GM21529 (cell line): ENCODE results near the gene CNPPD1.

Experiments used
- ATAC-seq: cut with Tn5 transposase; IDR thresholded peaks from one replicate; pipeline ENCODE4 v1.9.1; 2021; ENCODE audit not compliant: unreplicated experiment

The CNPPD1 gene

GRCh38 chr2:219176818-219177551 lies at the start of gene CNPPD1:
CNPPD1 (minus strand) TSS chr2:219176925; CDS start chr2:219176828, 97 bp downstream.
- peak; percentile 71 for ATAC-seq

DNA sequence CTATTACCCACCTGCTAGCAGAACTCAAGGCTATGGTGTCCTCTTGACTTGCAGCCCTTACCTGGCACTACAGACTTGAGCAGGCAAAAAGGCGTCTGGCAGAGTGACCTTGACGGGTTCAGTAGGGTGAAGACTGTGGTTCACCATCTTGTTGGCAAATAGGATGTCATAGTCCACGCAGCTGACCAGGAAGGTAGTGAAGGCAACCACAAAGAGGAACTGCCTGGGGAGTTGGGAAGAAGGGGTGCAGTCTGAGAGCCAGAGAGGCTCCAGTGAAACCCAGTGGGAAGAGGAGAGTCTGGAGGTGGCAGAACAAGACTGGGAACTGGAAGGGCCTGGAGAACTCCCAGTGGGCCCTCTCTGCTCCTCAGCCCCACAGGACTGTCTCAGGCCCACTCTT lies 48.6 kb upstream of the CNPPD1 start:
- no peak for ATAC-seq

GRCh38 chr2:219223831-219224610 lies 47.3 kb upstream of the CNPPD1 start:
- no peak for ATAC-seq

DNA sequence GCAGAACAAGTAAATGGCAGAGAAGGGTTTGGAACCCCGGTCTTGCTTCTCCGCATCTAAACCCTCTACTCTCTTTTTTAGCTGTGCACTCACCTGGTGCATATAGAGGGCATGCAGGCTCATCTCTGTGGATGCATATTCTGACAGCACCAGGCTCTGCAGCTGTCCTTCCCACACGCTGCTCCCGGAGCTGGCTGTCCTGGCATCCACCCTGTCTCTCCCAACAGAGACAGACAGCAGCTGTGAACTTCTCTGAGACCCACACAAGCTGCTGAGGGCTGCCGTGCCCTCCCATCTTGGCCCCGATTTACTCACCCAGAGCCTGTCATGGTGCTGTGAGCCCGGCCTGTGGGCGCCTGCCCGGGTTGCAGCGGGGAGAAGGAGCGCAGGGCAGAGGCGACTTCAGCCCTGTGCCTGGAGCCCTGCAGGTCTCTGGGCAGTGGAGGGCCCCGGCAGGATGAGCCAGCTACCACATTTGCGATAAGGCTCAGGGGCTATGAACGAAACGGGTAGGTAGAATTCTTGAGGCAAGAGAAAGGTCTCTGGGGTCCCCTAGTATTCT lies 45.3 kb upstream of the CNPPD1 start:
- ATAC-seq: no peak

DNA sequence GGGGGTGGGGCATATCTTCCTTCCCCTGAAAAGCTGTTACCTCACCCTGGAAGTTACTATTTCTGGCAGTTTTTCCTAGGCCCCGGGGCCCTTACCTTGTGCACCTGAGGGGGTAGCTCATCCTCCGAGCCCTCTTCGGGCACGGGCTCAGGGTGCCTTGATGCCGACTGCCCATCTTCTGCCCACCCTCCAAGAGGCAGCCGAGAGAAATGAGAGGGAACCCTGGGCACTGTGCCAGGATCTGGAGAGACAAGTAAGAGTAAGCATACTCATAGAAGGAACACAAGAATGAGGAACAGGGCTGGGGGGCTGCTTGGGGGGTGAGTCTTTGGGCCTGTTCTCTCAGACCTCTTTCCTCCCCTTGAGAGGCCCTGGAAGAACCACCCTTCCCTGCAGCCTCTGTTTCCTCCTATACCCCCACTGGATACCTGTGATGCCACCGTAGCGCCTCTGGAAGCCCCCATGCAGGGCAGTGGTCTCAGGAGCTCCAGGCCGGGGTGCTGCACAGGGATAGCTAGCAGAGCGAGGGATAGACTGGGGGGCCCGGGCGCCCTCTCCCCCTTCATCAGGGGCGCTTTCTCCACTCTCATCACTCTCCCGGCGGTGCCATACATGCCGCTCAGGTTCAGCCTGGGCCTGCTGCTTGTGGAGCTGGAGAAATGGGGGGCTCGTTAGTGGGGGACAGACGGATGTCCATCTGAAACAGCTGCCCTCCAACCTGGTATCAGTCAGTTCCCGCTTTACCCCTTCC lies 44.1 kb upstream of the CNPPD1 start:
- ATAC-seq: no peak

- ATAC-seq: no peak
Measured at GRCh38 chr2:219219784-219220532, 43.2 kb upstream of the CNPPD1 start.

GRCh38 chr2:219218732-219219701 lies 42.3 kb upstream of the CNPPD1 start, which contains the start of gene ABCB6:
ABCB6 (minus strand) TSS chr2:219218958; CDS start chr2:219218673, 285 bp downstream.
- peak; percentile 79 for ATAC-seq

- peak; percentile 36 for ATAC-seq
Measured at GRCh38 chr2:219218217-219218731, 41.5 kb upstream of the CNPPD1 start.

GRCh38 chr2:219216535-219216915 lies 39.8 kb upstream of the CNPPD1 start:
- no peak for ATAC-seq

GRCh38 chr2:219215871-219216534 lies 39.3 kb upstream of the CNPPD1 start:
- ATAC-seq: no peak

DNA sequence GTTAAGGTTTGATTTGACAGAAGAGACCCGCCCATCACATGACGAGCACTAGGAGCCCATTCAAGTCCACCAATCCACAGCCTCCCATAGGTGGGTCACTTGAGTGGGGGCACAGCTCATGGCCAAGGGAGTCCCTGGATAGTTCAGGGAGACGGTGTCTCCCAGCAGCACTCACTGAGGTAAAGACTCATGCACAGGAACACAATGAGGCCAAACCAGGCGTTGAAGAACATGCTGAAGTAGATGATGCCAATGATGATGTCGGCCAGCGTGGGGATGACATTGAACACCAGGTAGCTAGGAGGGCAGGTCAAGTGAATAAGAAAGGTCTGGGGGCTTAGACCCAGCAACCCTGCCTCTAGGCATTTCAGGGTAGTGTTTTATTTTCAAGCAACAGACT lies 38.1 kb upstream of the CNPPD1 start:
- no peak for ATAC-seq

DNA sequence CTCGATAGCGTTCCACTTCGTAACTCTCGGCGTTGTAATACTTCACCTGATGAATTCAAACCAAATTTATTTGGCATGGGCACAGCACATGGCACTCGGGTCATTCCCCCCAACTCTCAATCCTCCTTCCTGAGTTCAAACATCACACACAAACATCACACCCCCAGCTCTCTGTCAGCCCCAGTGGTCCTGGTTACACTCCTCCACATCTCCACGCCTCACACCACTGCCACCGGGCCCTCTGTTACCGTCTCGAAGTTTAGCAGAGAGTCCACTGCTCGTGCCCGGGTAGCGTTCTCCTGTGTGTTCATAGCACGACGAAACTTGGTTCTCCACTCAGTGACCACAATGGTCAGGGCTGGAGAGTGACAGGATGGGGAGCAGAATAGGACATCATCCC lies 37.4 kb upstream of the CNPPD1 start:
- no peak for ATAC-seq

DNA sequence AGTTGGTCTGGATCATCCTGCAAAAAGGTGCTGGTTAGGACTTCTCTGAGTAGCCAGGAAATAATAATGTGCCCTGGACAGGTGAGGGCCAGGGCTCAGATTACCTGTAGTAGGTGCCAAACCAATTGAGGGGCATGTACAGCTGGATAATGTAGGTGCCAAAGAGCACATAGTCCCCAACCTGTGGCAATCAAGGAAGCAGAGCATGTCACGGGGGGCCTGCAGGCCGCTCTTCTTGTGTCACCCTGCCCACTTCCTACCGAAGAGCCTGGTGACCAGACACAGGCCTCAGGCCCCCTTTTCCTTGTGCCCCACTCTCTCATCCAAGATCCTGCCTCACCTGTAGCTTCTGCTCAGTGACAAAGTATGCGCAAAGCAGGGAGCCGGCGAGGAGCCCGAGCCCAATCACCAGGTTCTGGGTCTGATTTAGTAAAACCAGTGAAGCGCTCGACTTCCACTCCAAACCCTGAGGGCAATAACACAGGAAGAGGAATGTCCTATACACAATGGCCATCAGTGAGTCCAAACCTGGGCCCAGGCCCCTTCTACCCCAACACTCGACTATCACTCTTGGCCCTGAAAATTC lies 36.9 kb upstream of the CNPPD1 start:
- ATAC-seq: no peak

DNA sequence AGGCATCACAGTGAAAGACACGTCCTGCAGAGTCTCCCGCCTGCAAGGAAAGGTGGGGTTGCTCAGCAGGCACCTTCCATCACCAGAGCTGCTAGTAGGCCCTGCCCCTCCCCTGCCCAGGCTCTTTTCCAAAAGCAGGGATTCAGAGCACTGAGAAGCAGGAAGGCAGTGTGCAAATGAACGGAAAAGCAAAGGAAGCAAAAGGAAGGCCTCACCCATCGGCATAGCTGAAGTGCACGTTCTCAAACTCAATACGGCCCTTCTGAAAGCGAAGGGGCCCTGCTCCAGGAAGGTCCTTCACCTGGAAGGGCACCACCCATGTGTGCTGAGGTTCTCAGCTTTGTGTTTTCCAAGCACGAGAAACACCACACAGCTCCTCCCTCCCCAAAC lies 36.3 kb upstream of the CNPPD1 start:
- no peak for ATAC-seq

- ATAC-seq: no peak
Measured at GRCh38 chr2:219210886-219211362, 34.2 kb upstream of the CNPPD1 start.

DNA sequence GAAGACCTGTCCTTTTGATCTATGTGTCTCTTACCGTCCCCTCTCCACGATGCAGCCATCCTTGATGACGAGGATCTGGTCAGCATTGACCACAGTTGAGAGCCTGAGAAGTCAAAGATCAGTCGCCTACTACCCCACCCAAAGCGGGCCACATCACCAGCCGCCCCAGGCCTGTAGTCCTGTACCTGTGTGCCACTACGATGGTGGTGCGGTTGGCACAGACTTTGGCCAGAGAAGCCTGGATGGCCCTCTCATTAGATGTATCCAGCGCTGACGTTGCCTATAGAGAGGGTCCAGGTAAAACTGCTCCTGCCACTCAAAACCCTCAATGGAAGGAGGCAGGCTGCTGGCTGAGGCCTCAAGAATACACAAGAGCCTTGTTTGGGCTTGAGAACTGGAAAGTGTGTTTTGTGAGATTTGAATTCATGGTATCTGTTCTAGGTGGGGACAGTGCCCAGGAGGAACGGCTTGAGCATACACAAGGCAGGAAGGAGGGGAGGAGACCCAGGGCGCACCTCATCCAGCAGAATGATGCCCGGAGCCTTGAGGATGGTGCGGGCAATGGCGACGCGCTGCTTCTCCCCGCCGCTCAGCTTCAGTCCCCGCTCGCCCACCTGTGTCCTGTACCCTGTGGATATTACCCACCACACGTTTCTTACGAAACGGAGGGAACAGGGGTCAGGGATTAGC lies 33.6 kb upstream of the CNPPD1 start:
- no peak for ATAC-seq
